Daoy (cell line): ENCODE measurements around the gene CMBL. TPM values are rescaled to one million over a fixed set of nuclear protein-coding genes. Genes with fewer than 3 reads are reported as not detected.
"Not testable (repeated sequence)": the region's sequence is repeated elsewhere in the genome, so short reads cannot be mapped to it uniquely, and the experiment has no call there.

ENCODE experiments used
- DNase-seq: peaks from one replicate; pipeline ENCODE4 v3.0.0-alpha.2; 2015; ENCODE audit warnings: low read depth
- total RNA-seq: library from RNA; depleted of rRNA; stranded (reverse); fragments of >200 nt; shearing (Covaris generic); gene quantifications from 2 replicates; pipeline ENCODE4 v1.2.3, GENCODE V29; 2014

CMBL gene
- total RNA-seq, 1 experiment from 2014 or later = 1.4 TPM

- DNase-seq = peak; percentile 38
These were observed 25.7 kb upstream of the CMBL start for GRCh38 chr5:10333154-10334006.

- no peak for DNase-seq
These were observed 24.6 kb upstream of the CMBL start for GRCh38 chr5:10332301-10332700.

GRCh38 chr5:10331341-10331796 is 23.7 kb upstream of the CMBL start:
- DNase-seq = peak; percentile 39

GRCh38 chr5:10330511-10331230 is 23.0 kb upstream of the CMBL start:
- no peak for DNase-seq

GRCh38 chr5:10329820-10330481 is 22.2 kb upstream of the CMBL start:
- DNase-seq = peak; percentile 50

- no peak for DNase-seq
These were observed 21.7 kb upstream of the CMBL start for GRCh38 chr5:10329446-10329819.

- DNase-seq = peak; percentile 73
These were observed 20.6 kb upstream of the CMBL start for GRCh38 chr5:10328323-10328722.

- no peak for DNase-seq
These were observed 17.0 kb upstream of the CMBL start for GRCh38 chr5:10324518-10325370.

- DNase-seq = no peak
These were observed 16.1 kb upstream of the CMBL start for GRCh38 chr5:10323588-10324488.

GRCh38 chr5:10321882-10322281 is 14.2 kb upstream of the CMBL start:
- no peak for DNase-seq

- DNase-seq = no peak
These were observed 13.1 kb upstream of the CMBL start for GRCh38 chr5:10320793-10321192.

- no peak for DNase-seq
These were observed 11.6 kb upstream of the CMBL start for GRCh38 chr5:10319202-10319851.

GRCh38 chr5:10317825-10318682 is 10.4 kb upstream of the CMBL start:
- no peak for DNase-seq

- DNase-seq = no peak
These were observed 8.3 kb upstream of the CMBL start for GRCh38 chr5:10315824-10316509.

GRCh38 chr5:10315201-10315600 is 7.5 kb upstream of the CMBL start:
- no peak for DNase-seq

- DNase-seq = no peak
These were observed 4.1 kb upstream of the CMBL start for GRCh38 chr5:10311595-10312425.

- not testable (repeated sequence) for DNase-seq
These were observed 3.3 kb upstream of the CMBL start for GRCh38 chr5:10310835-10311570.
